Activated T-helper 1 cell treated with Interleukin-2 at 50 U/mL for 16 hours (primary cell): ENCODE data around the gene TENT5C.

Experiments
- DNase-seq: peaks from one replicate; pipeline ENCODE4 v3.0.0-alpha.2; 2020; ENCODE audit warnings: low read depth

Gene TENT5C

GRCh38 chr1:117573386-117574023 lies 32.3 kb upstream of the TENT5C start:
- no peak for DNase-seq

GRCh38 chr1:117574161-117574835 lies 31.6 kb upstream of the TENT5C start:
- no peak for DNase-seq

GRCh38 chr1:117575586-117576225 lies 30.1 kb upstream of the TENT5C start:
- no peak for DNase-seq

- no peak for DNase-seq
These were observed 29.6 kb upstream of the TENT5C start for GRCh38 chr1:117576236-117576635.

- no peak for DNase-seq
These were observed 28.5 kb upstream of the TENT5C start for GRCh38 chr1:117577191-117577885.

GRCh38 chr1:117578466-117578865 lies 27.4 kb upstream of the TENT5C start:
- no peak for DNase-seq

- no peak for DNase-seq
These were observed 26.5 kb upstream of the TENT5C start for GRCh38 chr1:117579221-117579906.

GRCh38 chr1:117580436-117580835 lies 25.4 kb upstream of the TENT5C start:
- no peak for DNase-seq

GRCh38 chr1:117580882-117581281 lies 25.0 kb upstream of the TENT5C start:
- DNase-seq, result no peak

GRCh38 chr1:117581391-117581943 lies 24.4 kb upstream of the TENT5C start:
- DNase-seq, result no peak

- DNase-seq, result no peak
These were observed 23.4 kb upstream of the TENT5C start for GRCh38 chr1:117582451-117582850.

GRCh38 chr1:117583247-117583646 lies 22.6 kb upstream of the TENT5C start:
- DNase-seq, result no peak

- DNase-seq, result no peak
These were observed 21.7 kb upstream of the TENT5C start for GRCh38 chr1:117584181-117584580.

- no peak for DNase-seq
These were observed 20.8 kb upstream of the TENT5C start for GRCh38 chr1:117585086-117585485.

GRCh38 chr1:117586337-117586736 lies 19.5 kb upstream of the TENT5C start:
- DNase-seq, result no peak

- no peak for DNase-seq
These were observed 18.9 kb upstream of the TENT5C start for GRCh38 chr1:117586747-117587498.

GRCh38 chr1:117587499-117588356 lies 18.1 kb upstream of the TENT5C start:
- no peak for DNase-seq

- DNase-seq, result no peak
These were observed 16.3 kb upstream of the TENT5C start for GRCh38 chr1:117589544-117589943.

GRCh38 chr1:117590273-117590925 lies 15.4 kb upstream of the TENT5C start:
- no peak for DNase-seq

GRCh38 chr1:117591252-117591651 lies 14.6 kb upstream of the TENT5C start:
- DNase-seq, result no peak
